HK-2 (cell line): Measurements from ENCODE around the gene ZFYVE19.

Source experiments
- DNase-seq: peaks from one replicate; pipeline ENCODE4 v3.0.0-alpha.2; 2018; ENCODE audit not compliant: unreplicated experiment

The ZFYVE19 gene, protein sequence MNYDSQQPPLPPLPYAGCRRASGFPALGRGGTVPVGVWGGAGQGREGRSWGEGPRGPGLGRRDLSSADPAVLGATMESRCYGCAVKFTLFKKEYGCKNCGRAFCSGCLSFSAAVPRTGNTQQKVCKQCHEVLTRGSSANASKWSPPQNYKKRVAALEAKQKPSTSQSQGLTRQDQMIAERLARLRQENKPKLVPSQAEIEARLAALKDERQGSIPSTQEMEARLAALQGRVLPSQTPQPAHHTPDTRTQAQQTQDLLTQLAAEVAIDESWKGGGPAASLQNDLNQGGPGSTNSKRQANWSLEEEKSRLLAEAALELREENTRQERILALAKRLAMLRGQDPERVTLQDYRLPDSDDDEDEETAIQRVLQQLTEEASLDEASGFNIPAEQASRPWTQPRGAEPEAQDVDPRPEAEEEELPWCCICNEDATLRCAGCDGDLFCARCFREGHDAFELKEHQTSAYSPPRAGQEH

GRCh38 chr15:40807028-40807887 lies at the start of gene ZFYVE19, which contains the start of gene DNAJC17:
Gene ZFYVE19, plus strand, starts transcription at chr15:40807089. Its CDS starts 501 bp downstream, at chr15:40807590.
Gene DNAJC17, minus strand, starts transcription at chr15:40807473. Its CDS starts 27 bp downstream, at chr15:40807446.
- DNase-seq = peak; percentile 89

- DNase-seq = no peak
These were observed 46.9 kb upstream of the ZFYVE19 start for GRCh38 chr15:40759961-40760360.

- peak; percentile 76 for DNase-seq
These were observed 43.7 kb upstream of the ZFYVE19 start for GRCh38 chr15:40762919-40763800.

- peak; percentile 70 for DNase-seq
These were observed 42.9 kb upstream of the ZFYVE19 start, which contains the start of gene GCHFR for GRCh38 chr15:40763801-40764628. Gene GCHFR, plus strand, starts transcription at chr15:40764068. Its CDS starts 113 bp downstream, at chr15:40764181.

GRCh38 chr15:40764629-40765103 lies 42.2 kb upstream of the ZFYVE19 start:
- DNase-seq = no peak

- DNase-seq = no peak
These were observed 40.6 kb upstream of the ZFYVE19 start for GRCh38 chr15:40766194-40766815.

- DNase-seq = peak; percentile 56
These were observed 39.7 kb upstream of the ZFYVE19 start for GRCh38 chr15:40766906-40767837.

- no peak for DNase-seq
These were observed 38.9 kb upstream of the ZFYVE19 start for GRCh38 chr15:40767838-40768500.

- no peak for DNase-seq
These were observed 38.2 kb upstream of the ZFYVE19 start for GRCh38 chr15:40768521-40769273.

DNA sequence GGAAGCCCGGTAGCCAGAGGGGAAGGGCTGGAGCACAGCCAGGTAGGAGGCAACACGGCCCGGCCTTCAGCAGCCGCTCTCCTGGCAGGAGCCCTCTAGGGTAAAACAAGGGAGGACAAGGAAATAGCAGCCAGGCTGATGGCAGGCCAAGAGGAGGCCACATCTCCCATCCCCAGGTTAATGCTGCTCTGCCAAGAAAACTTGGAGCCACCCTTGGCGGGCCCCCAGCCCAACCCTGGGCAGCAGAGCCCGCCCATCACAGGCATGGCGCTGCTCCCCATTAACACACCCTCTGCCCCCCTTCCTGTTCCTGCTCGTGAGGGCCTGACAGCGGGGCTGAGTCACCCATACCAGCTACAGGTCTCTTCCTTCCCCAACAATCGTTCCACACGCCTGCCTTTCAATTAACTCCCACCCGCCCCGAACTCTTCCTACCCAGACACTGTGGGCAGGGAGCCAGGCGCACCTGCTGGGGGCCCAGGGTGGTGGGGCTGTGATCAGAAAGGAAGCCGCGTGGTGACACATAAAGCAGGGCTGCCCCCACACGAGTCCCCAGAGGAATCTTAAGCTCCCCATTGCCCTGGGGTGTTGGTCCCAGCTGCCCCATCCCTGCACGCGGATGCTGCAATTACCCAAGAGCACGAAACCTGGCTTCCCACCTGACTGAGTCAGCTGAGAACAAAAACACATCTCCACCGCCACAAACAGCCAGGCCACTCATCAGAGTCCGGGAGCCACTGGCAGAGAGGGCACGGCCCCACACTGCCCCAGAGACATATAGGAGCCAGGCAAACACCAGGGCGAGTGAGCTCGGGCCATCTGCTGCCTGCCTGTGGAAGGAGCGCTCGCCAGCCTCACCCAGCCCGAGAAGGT lies 37.4 kb upstream of the ZFYVE19 start, which contains the start of gene C15orf62:
TSS of gene C15orf62 (plus strand) at position 707 of the 873 bp plus-strand sequence. CDS start 516 bp downstream, outside the sequence.
- peak; percentile 73 for DNase-seq

- DNase-seq = no peak
These were observed 36.7 kb upstream of the ZFYVE19 start for GRCh38 chr15:40770147-40770721.

- no peak for DNase-seq
These were observed 35.6 kb upstream of the ZFYVE19 start for GRCh38 chr15:40771242-40771641.

DNA sequence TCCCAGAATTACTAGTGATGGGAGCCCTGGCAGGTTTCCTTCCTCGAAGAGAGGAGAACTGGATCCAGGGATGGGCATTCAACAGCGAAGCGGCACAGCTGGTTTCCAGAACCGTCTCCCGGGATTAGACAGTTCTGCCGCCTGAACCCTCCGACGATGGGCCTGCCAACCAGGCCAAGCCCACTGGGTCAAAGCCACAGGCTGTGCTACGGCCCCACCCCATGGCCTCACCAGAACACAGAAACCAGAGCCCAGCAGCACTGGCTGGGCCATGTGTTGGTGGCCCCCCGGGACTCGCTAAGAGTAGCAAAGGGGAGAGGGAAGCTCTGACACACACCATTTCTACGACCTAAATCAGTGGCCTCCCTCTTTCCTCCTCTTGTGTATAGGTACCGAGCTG lies 34.9 kb upstream of the ZFYVE19 start:
- no peak for DNase-seq

- DNase-seq = no peak
These were observed 33.4 kb upstream of the ZFYVE19 start for GRCh38 chr15:40773496-40773895.

GRCh38 chr15:40773902-40774301 lies 33.0 kb upstream of the ZFYVE19 start:
- DNase-seq = no peak

DNA sequence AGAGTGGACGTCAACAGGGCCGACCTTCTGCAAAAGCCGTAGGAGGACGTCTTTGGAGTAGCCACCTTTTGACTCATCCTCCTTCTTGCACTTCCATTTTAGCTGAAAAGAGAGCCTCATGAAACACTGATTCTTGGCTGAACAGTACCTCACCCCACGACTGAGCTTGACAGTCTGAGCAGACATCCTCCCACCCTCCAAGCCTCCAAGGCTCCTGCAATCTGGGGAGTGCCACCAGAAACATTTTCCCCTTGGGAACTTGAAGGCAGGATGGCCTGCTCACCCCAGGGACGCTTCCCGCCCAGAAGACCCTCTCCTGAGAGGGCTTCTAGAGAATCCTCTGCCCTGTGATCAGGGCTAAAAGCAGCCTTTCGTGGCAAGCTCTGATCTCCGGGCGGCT lies 31.9 kb upstream of the ZFYVE19 start:
- DNase-seq = no peak
